GM12873 (cell line): ENCODE measurements around the gene PIP5K1B.

Source experiments
- TF ChIP-seq, protein P1 (sequence below): IDR thresholded peaks from 2 replicates; pipeline ENCODE4 v1.5.1; 2012; ENCODE audit warnings: low read depth, mild to moderate bottlenecking, moderate library complexity, low read length, control low read depth; ENCODE audit not compliant: insufficient read depth; ENCODE audit errors: missing control alignments

PIP5K1B gene

DNA sequence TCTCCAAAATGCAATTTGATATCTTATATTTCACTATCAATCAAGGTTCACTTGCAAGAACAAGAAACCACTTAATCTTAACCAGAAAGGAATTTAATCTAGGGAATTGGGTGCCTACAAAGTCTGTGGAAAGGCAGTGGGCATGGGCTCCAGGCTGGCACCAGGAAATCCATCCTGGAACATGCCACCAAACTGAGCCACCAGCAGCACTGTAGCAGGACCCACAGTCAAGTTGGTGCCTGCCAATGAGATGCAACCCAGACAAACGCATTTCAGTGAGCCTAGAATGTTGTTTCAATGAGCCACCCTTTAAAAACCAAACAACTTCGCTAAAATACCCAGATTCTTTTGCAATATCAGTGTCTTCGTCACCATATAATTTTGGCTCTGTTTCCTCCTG, 237.8 kb downstream of the PIP5K1B start:
- TF ChIP-seq, protein P1, sequence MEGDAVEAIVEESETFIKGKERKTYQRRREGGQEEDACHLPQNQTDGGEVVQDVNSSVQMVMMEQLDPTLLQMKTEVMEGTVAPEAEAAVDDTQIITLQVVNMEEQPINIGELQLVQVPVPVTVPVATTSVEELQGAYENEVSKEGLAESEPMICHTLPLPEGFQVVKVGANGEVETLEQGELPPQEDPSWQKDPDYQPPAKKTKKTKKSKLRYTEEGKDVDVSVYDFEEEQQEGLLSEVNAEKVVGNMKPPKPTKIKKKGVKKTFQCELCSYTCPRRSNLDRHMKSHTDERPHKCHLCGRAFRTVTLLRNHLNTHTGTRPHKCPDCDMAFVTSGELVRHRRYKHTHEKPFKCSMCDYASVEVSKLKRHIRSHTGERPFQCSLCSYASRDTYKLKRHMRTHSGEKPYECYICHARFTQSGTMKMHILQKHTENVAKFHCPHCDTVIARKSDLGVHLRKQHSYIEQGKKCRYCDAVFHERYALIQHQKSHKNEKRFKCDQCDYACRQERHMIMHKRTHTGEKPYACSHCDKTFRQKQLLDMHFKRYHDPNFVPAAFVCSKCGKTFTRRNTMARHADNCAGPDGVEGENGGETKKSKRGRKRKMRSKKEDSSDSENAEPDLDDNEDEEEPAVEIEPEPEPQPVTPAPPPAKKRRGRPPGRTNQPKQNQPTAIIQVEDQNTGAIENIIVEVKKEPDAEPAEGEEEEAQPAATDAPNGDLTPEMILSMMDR, result no peak

DNA sequence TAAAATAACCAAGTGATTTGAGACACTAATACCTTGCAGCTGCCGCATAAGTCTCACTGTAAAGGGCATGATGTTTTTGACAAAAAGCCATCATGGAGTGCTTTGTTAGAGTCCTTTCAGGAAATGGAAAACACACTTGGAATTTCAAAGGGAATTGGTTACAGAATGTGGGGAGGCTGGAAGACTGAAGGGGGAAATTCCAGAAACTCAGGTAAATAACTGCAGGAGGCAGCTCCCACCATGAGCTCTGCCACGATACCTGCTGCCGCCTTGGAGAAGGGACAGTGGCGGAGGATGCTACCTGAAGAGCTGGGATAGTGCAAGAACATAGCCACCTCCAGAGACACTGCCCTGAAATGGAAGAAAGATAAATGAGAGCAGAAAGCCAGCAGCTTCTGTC, 242.0 kb downstream of the PIP5K1B start:
- TF ChIP-seq, protein P1, result no peak

DNA sequence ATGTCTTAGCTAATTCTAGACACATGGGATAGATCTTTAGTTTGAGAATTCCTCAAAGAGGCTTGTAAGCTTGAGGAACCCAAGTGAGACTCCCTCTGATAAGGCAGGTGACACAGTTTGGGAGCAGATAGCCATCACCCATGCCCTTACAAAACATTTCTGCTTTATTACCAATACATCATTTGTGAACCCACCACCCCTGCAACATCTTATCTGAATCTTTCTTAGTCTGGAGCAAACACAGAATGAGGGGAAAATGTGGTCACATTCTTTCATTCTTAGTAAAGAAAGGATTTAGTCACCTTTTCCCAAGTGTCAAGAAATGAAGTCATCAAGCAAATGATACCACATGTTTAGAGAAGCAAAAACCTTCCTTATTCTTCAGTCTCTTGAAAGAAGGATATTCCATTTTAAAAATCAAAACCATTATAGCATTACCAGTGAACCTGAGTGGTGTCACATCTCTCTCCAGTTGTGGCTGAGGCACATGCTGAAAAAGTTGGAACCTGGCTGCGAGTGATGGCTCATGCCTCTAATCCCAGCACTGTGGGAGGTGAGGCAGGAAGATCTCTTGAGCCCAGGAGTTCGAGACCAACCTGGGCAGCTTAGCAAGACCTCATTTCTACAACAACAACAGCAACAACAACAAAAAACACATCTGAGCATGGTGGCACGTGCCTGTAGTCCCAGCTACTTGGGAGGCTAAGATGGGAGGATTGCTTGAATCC, 243.0 kb downstream of the PIP5K1B start:
- TF ChIP-seq, protein P1, result no peak

DNA sequence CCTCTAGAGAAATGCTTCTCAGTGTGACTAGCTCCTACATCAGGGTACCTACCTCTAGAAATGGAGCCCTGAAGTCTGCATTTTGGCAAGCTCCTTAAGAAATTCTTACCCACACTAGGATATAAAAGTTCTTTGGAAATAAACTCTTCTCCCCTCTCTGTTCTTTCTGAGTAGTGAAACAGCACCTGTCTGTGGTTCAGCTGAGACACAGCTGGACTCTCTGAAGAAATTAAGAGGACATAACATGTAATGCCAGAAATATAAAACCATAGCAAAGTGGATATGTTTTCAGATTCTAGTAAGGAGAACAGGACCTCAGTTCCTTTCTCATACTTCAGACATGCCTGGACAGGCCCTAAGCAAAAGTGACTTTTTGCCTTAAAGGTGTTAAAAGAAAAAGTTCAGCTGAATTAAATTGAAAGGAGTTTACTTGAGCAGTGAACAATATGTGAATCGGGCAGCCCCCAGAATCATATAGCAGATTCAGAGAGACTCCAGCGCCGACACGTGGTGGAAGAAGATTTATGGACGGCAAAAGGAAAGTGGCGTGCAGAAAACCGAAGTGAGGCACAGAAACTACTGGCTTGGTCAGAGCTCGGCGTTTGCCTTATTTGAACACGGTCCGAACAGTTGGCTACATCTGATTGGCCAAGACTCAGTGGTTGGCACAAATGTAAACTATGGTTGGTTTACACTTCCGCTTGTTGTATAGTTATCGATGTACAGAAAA, 244.4 kb downstream of the PIP5K1B start:
- TF ChIP-seq, protein P1, result peak; percentile 37

DNA sequence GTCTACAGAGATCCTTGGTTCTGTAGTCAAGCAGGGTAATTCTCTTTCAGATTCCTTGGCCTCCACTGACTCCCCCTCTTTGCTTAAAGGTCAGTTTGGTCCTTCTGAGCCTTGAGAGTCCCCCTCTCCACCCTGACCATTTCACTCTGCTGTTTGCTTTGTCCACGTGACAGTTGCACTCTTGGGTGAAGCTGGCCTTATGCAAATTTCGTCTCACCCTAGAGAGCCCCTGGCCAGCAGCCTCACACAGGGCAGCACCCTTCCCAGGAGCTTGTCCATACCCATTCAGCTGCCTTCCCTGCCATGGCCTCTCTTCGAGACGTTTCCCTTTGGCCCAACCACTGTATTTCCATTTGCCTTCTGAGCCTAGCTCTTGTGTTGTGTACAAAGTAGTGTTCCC, 245.1 kb downstream of the PIP5K1B start:
- TF ChIP-seq, protein P1, result no peak

DNA sequence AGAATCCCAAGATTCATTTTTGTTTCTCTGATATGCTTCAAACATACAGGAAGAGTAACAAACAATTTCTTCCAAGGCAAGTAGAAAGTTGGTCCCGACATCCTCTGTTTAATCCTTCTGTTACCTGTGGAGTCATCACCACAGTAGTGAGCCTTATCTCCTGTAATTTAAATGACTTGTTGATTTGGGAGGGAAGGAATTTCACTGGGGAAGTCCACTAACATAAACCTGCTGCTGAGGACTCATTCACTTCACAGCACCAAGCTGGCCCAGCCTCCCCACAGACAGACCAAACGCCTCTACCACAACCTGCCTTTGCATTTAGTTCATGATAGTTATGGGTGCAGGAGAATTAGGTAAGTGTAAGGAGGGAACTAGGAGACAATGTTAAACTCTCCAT, 245.6 kb downstream of the PIP5K1B start:
- TF ChIP-seq, protein P1, result no peak

DNA sequence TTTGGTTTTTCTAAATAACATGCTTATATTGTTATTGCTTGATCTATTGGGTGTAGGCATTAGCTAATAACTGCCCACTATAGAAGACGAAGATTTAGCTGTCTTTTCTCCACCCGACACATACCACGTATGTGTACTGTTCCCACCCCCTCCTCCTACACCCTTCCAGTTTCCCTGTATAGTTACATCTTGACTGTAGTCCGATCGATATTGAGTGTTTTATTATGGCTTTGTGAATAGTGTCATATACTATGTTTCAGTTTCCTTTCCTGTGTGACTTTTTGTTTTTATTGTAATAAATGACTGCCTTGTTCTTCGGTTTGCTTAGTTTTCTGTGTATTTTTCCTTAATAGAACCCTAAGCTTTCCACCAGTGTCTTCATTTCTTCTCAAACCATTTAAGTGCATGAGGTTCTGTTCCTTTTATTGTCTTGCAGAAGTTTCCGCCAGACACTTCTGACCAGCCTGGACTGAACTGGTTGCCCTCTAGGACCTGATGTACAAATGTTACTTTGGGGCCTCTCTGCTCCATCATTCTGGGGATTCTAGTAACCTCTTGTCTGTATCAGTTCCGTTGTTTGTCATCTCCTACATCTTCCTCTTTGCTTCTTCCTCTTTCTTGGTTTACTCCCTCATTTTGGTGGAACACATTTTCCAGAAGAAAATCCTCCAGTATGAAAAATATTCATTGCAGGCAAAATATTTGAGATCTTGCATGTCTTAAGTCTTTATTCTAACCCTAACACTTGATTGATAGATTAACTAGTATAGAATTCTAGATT, 247.0 kb downstream of the PIP5K1B start:
- TF ChIP-seq, protein P1, result no peak
